CD14-positive monocyte (primary cell): ENCODE results near the gene SP7. TPM values are rescaled to one million over a fixed set of nuclear protein-coding genes. Genes with fewer than 3 reads are reported as not detected.
A peak's percentile ranks its signal among the peaks of the same experiment; 100 is the strongest.

Source experiments
- DNase-seq, 3 donors: peaks; one replicate each; pipeline ENCODE4 v3.0.0-alpha.2; 2011 to 2022
- H2AFZ ChIP-seq: 2 replicates; pipeline ENCODE4 v1.6.0; 2012; ENCODE audit warnings: mild to moderate bottlenecking, low read depth, low read length, inconsistent platforms; ENCODE audit not compliant: insufficient read depth, poor library complexity, severe bottlenecking
- H3K27ac ChIP-seq, 2 donors: 1 replicate in 1 of 2; 2 replicates in 1 of 2; pipeline ENCODE4 v1.5.1; 2012 to 2013; ENCODE audit warnings: low read length in 2 of 2, control low read depth in 1 of 2, inconsistent platforms in 1 of 2, low read depth in 1 of 2, mild to moderate bottlenecking in 1 of 2
- H3K27me3 ChIP-seq, 2 donors: one replicate each; pipeline versions ENCODE4 v1.6.0 to v1.6.1; 2011 to 2013; ENCODE audit warnings: low read length in 2 of 2; ENCODE audit not compliant: control insufficient read depth in 2 of 2, insufficient read depth in 2 of 2
- H3K36me3 ChIP-seq, 2 donors: replicated peaks in 1 of 2; 1 replicate in 1 of 2; 2 replicates in 1 of 2; pipeline versions ENCODE4 v1.5.1 to v1.6.1; 2012 to 2013; ENCODE audit warnings: low read length in 2 of 2, control low read depth in 1 of 2, inconsistent platforms in 1 of 2, mild to moderate bottlenecking in 1 of 2; ENCODE audit not compliant: insufficient read depth in 2 of 2, control insufficient read depth in 1 of 2
- H3K4me1 ChIP-seq, 2 donors: 1 replicate in 1 of 2; 2 replicates in 1 of 2; pipeline versions ENCODE4 v1.5.1 to v1.6.1; 2012 to 2013; ENCODE audit warnings: low read length in 2 of 2, control low read depth in 1 of 2, inconsistent platforms in 1 of 2, mild to moderate bottlenecking in 1 of 2, moderate library complexity in 1 of 2; ENCODE audit not compliant: insufficient read depth in 2 of 2, control insufficient read depth in 1 of 2
- H3K4me2 ChIP-seq: replicated peaks from 2 replicates; pipeline ENCODE3; 2012; ENCODE audit warnings: low read length, moderate library complexity, mild to moderate bottlenecking; ENCODE audit not compliant: poor library complexity, severe bottlenecking; ENCODE audit errors: extremely low read depth
- H3K4me3 ChIP-seq, 3 experiments: fragments of 200-600 bp in 1 of 3; sonication (generic) in 1 of 3; replicated peaks in 1 of 3; 1 replicate in 2 of 3; 2 replicates in 1 of 3; pipeline ENCODE4 v1.5.1; 2011 to 2013; ENCODE audit warnings: low read length in 3 of 3, mild to moderate bottlenecking in 3 of 3, control low read depth in 2 of 3, low read depth in 2 of 3, inconsistent platforms in 1 of 3, moderate library complexity in 1 of 3
- H3K79me2 ChIP-seq: 2 replicates; pipeline ENCODE4 v1.6.0; 2012; ENCODE audit warnings: mild to moderate bottlenecking, control low read depth, inconsistent platforms, low read length, moderate library complexity; ENCODE audit not compliant: insufficient read depth
- H3K9ac ChIP-seq: 2 replicates; pipeline ENCODE4 v1.6.0; 2017; ENCODE audit warnings: low read length, mild to moderate bottlenecking; ENCODE audit not compliant: insufficient read depth, poor library complexity, severe bottlenecking
- H3K9me3 ChIP-seq, 2 donors: replicated peaks in 1 of 2; 1 replicate in 1 of 2; 2 replicates in 1 of 2; pipeline versions ENCODE4 v1.5.1 to v1.6.1; 2012 to 2013; ENCODE audit warnings: low read length in 2 of 2, control low read depth in 1 of 2; ENCODE audit not compliant: control insufficient read depth in 1 of 2, insufficient read depth in 1 of 2
- H4K20me1 ChIP-seq: 2 replicates; pipeline ENCODE4 v1.6.0; 2012; ENCODE audit warnings: mild to moderate bottlenecking, low read length, control low read depth, moderate library complexity; ENCODE audit not compliant: insufficient read depth
- H3K27ac Mint-ChIP-seq, 7 donors: one replicate each; pipeline ENCODE4 v1.8.0; 2020; ENCODE audit warnings: mild to moderate bottlenecking in 7 of 7, mixed read lengths in 7 of 7, moderate library complexity in 6 of 7, inconsistent platforms in 2 of 7
- H3K27me3 Mint-ChIP-seq, 3 donors: one replicate each; pipeline ENCODE4 v1.8.0; 2021 to 2022; ENCODE audit warnings: low read depth in 3 of 3, mild to moderate bottlenecking in 3 of 3, mixed read lengths in 3 of 3, moderate library complexity in 3 of 3, inconsistent platforms in 1 of 3
- H3K36me3 Mint-ChIP-seq, 2 donors: one replicate each; pipeline ENCODE4 v1.8.0; 2020; ENCODE audit warnings: mixed read lengths in 2 of 2, inconsistent platforms in 1 of 2, mild to moderate bottlenecking in 1 of 2
- H3K4me1 Mint-ChIP-seq: one replicate; pipeline ENCODE4 v1.8.0; 2020; ENCODE audit warnings: mild to moderate bottlenecking, mixed read lengths
- H3K4me3 Mint-ChIP-seq, 2 donors: one replicate each; pipeline ENCODE4 v1.8.0; 2020; ENCODE audit warnings: mild to moderate bottlenecking in 2 of 2, mixed read lengths in 2 of 2, moderate library complexity in 1 of 2
- H3K9me3 Mint-ChIP-seq, 7 donors: one replicate each; pipeline ENCODE4 v1.8.0; 2020 to 2022; ENCODE audit warnings: mixed read lengths in 7 of 7, mild to moderate bottlenecking in 6 of 7, moderate library complexity in 6 of 7, inconsistent platforms in 2 of 7
- WGBS: methylation state at CpG from one replicate; pipeline ENCODE4 v1.1.5; 2013; ENCODE audit warnings: missing lambda C conversion rate; ENCODE audit not compliant: insufficient coverage; 5-methylcytosine and 5-hydroxymethylcytosine counted together
- intact Hi-C, 2 donors: fragments of 100-400 bp; cut with micrococcal nuclease; formaldehyde crosslinking; loops; one replicate each; pipeline versions ENCODE4 v1.15.0 to v1.15.1; 2023
- polyA plus RNA-seq, 3 donors: library from polyadenylated mRNA; depleted of rRNA in 1 of 3; unstranded in 2 of 3; stranded (reverse) in 1 of 3; fragments of 300-500 nt in 2 of 3; fragments of >200 nt in 1 of 3; fragmentation: Illumina TruSeq in 2 of 3; gene quantifications; 1 replicate in 2 of 3; 2 replicates in 1 of 3; pipeline ENCODE4 v1.2.3, GENCODE V29; 2012 to 2021
- TF ChIP-seq, protein P1 (sequence below): fragments of 200-600 bp; IDR thresholded peaks from one replicate; pipeline ENCODE4 v1.8.0; 2022; ENCODE audit warnings: antibody characterized with exemption, mild to moderate bottlenecking

The SP7 gene
- polyA plus RNA-seq, 3 donors, result 0.04 TPM; not detected in 2

DNA sequence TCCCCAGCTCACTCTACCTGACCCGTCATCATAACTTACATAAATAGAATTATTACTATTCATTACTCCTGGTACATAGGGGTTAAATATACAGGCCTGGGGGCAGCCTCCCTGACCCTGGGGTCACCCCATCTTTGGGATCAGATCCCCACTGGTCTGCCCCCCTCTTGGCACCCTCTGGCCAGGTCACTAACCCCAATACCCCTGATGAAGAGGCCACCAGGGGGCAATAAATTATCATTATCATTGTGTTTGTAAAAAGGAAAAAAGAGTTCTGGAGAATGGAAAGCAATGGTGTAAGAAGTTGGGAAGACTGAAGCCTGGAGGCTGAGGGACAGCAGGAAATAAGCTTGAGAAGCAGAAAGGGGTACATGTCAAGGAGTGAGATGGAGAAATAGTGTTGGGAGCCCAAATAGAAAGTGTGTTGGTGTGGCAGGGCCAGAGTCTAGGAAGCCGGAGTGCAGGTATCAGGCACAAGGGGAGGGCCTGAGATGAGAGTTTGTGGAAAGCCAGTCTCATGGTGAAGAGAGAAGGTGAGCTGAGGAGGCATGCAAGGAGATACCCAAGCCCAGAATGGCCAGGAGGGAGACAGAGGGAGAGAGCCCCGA, 8.6 kb downstream of the SP7 start:
- Histone ChIP-seq H3K4me1 (peaks cover 23 to 25% of the 10 kb centered on the region in 2 donors), H3K4me3 (no peak overlapping the region), H3K9ac (peak overlapping the region; percentile 8), H3K27ac (no peak overlapping the region), H3K79me2 (no peaks in the 10 kb centered on the region), H2AFZ (no peak overlapping the region), H4K20me1 (no peaks in the 10 kb centered on the region), H3K9me3 (peaks cover 0 to 4% of the 10 kb centered on the region in 2 donors), H3K4me2 (no peak overlapping the region), H3K36me3 (no peaks in the 10 kb centered on the region), H3K27me3 (peaks cover 14 to 24% of the 10 kb centered on the region in 2 donors)
- peaks cover 19% of the 10 kb centered on the region for H3K4me1 Mint-ChIP-seq
- H3K36me3 Mint-ChIP-seq, result no peaks in the 10 kb centered on the region
- H3K9me3 Mint-ChIP-seq, result peaks cover 0 to 6% (median 0%) of the 10 kb centered on the region in 7 donors
- TF ChIP-seq, protein P1, sequence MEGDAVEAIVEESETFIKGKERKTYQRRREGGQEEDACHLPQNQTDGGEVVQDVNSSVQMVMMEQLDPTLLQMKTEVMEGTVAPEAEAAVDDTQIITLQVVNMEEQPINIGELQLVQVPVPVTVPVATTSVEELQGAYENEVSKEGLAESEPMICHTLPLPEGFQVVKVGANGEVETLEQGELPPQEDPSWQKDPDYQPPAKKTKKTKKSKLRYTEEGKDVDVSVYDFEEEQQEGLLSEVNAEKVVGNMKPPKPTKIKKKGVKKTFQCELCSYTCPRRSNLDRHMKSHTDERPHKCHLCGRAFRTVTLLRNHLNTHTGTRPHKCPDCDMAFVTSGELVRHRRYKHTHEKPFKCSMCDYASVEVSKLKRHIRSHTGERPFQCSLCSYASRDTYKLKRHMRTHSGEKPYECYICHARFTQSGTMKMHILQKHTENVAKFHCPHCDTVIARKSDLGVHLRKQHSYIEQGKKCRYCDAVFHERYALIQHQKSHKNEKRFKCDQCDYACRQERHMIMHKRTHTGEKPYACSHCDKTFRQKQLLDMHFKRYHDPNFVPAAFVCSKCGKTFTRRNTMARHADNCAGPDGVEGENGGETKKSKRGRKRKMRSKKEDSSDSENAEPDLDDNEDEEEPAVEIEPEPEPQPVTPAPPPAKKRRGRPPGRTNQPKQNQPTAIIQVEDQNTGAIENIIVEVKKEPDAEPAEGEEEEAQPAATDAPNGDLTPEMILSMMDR, result peak; percentile 57
- DNase-seq, result peak in 1 of 3 donors; percentile 25
- intact Hi-C loops, result loop anchor here in 1 of 2 donors (10.0 kb wide), 1 partner anchor 113 kb away; no protein-coding TSS in a partner anchor
- 86% methylated on average over 2 of the region's 3 CpGs for WGBS
- H3K27me3 Mint-ChIP-seq, result peaks cover 22 to 43% (median 39%) of the 10 kb centered on the region in 3 donors
- H3K4me3 Mint-ChIP-seq, result peak overlapping the region in 1 of 2 donors; percentile 36
- no peak overlapping the region for H3K27ac Mint-ChIP-seq

DNA sequence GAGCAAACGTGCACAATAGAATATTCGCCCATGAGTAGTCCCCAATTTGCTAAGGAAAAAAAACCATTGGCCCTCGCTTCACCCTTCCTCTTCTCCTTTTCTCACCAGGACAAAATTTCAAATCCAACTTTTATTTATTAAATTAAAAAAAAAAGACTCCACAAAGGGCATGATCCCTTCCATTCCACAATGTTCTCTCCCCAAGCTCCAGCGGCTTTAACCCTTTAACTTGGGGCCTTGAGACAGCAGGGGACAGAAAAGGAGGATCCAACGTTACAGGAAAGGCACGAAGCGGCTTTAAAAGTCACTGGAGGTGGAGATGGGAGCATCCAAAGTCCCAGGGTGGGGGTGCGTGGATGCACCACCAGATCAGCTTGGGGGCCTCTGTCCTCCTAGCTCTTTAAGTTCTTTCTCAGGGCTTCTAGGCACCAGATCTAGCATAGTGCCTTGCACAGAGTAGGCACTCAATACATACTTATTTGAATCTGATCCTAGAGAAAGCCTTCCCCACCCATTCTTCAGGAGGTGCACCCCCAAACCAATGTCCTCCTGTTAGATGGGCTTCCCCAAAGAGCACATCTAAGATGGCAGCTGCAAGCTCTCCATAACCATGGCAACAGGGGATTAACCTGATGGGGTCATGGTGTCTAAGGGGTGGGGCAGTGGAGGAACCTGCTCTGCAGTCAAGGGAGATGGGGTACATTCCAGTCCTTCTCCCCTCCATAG, 9.5 kb downstream of the SP7 start:
- Mint-ChIP-seq H3K27ac (peak overlapping the region in 1 of 7 donors; percentile 25), H3K36me3 (no peaks in the 10 kb centered on the region), H3K27me3 (peaks cover 22 to 35% (median 33%) of the 10 kb centered on the region in 3 donors), H3K9me3 (peaks cover 0 to 6% (median 0%) of the 10 kb centered on the region in 7 donors), H3K4me3 (peak overlapping the region; percentile 70 to 90), H3K4me1 (peaks cover 21% of the 10 kb centered on the region)
- no peaks in the 10 kb centered on the region for H4K20me1 ChIP-seq
- TF ChIP-seq, protein P1, result no peak
- H3K79me2 ChIP-seq, result no peaks in the 10 kb centered on the region
- no peak for DNase-seq
- peak overlapping the region in 1 of 3 experiments; percentile 85 for H3K4me3 ChIP-seq
- H3K27ac ChIP-seq, result no peak overlapping the region
- H2AFZ ChIP-seq, result no peak overlapping the region
- peaks cover 0 to 4% of the 10 kb centered on the region in 2 donors for H3K9me3 ChIP-seq
- WGBS, result 64% methylated on average over 6 of the region's 8 CpGs
- no peaks in the 10 kb centered on the region for H3K36me3 ChIP-seq
- peak overlapping the region; percentile 94 for H3K4me2 ChIP-seq
- H3K4me1 ChIP-seq, result peaks cover 26 to 30% of the 10 kb centered on the region in 2 donors
- peaks cover 14 to 22% of the 10 kb centered on the region in 2 donors for H3K27me3 ChIP-seq
- no peak overlapping the region for H3K9ac ChIP-seq
- intact Hi-C loops, result loop anchor here in 1 of 2 donors (10.0 kb wide), 1 partner anchor 112 kb away; no protein-coding TSS in a partner anchor
